ENCODE measurements around the gene MAPT.
A peak's percentile ranks its signal among the peaks of the same experiment; 100 is the strongest.
"Not testable (repeated sequence)": the region's sequence is repeated elsewhere in the genome, so short reads cannot be mapped to it uniquely, and the experiment has no call there.

MAPT gene

DNA sequence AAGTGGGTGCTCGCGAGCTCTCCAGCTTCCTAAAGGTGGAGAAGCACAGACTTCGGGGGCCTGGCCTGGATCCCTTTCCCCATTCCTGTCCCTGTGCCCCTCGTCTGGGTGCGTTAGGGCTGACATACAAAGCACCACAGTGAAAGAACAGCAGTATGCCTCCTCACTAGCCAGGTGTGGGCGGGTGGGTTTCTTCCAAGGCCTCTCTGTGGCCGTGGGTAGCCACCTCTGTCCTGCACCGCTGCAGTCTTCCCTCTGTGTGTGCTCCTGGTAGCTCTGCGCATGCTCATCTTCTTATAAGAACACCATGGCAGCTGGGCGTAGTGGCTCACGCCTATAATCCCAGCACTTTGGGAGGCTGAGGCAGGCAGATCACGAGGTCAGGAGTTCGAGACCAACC lies 102.8 kb downstream of the MAPT start:
- DNase-seq: no peak

DNA sequence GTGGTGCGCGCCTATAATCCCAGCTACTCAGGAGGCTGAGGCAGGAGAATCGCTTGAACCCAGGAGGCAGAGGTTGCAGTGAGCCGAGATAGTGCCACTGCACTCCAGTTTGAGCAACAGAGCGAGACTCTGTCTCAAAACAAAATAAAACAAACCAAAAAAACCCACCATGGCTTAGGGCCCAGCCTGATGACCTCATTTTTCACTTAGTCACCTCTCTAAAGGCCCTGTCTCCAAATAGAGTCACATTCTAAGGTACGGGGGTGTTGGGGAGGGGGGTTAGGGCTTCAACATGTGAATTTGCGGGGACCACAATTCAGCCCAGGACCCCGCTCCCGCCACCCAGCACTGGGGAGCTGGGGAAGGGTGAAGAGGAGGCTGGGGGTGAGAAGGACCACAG lies 103.3 kb downstream of the MAPT start:
- no peak for DNase-seq

DNA sequence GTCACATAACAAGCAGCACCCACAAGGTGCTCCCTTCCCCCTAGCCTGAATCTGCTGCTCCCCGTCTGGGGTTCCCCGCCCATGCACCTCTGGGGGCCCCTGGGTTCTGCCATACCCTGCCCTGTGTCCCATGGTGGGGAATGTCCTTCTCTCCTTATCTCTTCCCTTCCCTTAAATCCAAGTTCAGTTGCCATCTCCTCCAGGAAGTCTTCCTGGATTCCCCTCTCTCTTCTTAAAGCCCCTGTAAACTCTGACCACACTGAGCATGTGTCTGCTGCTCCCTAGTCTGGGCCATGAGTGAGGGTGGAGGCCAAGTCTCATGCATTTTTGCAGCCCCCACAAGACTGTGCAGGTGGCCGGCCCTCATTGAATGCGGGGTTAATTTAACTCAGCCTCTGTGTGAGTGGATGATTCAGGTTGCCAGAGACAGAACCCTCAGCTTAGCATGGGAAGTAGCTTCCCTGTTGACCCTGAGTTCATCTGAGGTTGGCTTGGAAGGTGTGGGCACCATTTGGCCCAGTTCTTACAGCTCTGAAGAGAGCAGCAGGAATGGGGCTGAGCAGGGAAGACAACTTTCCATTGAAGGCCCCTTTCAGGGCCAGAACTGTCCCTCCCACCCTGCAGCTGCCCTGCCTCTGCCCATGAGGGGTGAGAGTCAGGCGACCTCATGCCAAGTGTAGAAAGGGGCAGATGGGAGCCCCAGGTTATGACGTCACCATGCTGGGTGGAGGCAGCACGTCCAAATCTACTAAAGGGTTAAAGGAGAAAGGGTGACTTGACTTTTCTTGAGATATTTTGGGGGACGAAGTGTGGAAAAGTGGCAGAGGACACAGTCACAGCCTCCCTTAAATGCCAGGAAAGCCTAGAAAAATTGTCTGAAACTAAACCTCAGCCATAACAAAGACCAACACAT lies 104.9 kb downstream of the MAPT start, which contains the start of gene STH:
Gene STH, plus strand, starts transcription at position 264 of the 913 bp plus-strand sequence. Its CDS starts 30 bp downstream, at position 294.
- no peak for DNase-seq

DNA sequence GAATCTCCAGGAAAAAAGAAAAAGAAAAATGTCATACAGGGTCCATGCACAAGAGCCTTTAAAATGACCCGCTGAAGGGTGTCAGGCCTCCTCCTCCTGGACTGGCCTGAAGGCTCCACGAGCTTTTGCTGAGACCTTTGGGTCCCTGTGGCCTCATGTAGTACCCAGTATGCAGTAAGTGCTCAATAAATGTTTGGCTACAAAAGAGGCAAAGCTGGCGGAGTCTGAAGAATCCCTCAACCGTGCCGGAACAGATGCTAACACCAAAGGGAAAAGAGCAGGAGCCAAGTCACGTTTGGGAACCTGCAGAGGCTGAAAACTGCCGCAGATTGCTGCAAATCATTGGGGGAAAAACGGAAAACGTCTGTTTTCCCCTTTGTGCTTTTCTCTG lies 105.5 kb downstream of the MAPT start:
- DNase-seq: no peak

DNA sequence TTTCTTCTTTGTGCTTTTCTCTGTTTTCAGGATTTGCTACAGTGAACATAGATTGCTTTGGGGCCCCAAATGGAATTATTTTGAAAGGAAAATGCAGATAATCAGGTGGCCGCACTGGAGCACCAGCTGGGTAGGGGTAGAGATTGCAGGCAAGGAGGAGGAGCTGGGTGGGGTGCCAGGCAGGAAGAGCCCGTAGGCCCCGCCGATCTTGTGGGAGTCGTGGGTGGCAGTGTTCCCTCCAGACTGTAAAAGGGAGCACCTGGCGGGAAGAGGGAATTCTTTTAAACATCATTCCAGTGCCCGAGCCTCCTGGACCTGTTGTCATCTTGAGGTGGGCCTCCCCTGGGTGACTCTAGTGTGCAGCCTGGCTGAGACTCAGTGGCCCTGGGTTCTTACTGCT lies 105.9 kb downstream of the MAPT start:
- DNase-seq: no peak

DNA sequence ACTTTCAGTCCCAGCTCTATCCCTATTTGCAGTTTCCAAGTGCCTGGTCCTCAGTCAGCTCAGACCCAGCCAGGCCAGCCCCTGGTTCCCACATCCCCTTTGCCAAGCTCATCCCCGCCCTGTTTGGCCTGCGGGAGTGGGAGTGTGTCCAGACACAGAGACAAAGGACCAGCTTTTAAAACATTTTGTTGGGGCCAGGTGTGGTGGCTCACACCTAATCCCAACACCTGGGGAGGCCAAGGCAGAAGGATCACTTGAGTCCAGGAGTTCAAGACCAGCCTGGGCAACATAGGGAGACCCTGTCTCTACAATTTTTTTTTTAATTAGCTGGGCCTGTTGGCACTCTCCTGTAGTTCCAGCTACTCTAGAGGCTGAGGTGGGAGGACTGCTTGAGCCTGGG lies 106.4 kb downstream of the MAPT start:
- no peak for DNase-seq

DNA sequence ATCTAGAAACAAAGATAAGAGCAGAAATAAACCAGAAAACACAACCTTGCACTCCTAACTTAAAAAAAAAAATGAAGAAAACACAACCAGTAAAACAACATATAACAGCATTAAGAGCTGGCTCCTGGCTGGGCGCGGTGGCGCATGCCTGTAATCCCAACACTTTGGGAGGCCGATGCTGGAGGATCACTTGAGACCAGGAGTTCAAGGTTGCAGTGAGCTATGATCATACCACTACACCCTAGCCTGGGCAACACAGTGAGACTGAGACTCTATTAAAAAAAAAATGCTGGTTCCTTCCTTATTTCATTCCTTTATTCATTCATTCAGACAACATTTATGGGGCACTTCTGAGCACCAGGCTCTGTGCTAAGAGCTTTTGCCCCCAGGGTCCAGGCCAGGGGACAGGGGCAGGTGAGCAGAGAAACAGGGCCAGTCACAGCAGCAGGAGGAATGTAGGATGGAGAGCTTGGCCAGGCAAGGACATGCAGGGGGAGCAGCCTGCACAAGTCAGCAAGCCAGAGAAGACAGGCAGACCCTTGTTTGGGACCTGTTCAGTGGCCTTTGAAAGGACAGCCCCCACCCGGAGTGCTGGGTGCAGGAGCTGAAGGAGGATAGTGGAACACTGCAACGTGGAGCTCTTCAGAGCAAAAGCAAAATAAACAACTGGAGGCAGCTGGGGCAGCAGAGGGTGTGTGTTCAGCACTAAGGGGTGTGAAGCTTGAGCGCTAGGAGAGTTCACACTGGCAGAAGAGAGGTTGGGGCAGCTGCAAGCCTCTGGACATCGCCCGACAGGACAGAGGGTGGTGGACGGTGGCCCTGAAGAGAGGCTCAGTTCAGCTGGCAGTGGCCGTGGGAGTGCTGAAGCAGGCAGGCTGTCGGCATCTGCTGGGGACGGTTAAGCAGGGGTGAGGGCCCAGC lies 107.3 kb downstream of the MAPT start:
- no peak for DNase-seq

DNA sequence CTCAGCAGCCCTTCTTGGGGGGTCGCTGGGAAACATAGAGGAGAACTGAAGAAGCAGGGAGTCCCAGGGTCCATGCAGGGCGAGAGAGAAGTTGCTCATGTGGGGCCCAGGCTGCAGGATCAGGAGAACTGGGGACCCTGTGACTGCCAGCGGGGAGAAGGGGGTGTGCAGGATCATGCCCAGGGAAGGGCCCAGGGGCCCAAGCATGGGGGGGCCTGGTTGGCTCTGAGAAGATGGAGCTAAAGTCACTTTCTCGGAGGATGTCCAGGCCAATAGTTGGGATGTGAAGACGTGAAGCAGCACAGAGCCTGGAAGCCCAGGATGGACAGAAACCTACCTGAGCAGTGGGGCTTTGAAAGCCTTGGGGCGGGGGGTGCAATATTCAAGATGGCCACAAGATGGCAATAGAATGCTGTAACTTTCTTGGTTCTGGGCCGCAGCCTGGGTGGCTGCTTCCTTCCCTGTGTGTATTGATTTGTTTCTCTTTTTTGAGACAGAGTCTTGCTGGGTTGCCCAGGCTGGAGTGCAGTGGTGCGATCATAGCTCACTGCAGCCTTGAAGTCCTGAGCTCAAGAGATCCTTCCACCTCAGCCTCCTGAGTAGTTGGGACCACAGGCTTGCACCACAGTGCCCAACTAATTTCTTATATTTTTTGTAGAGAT lies 108.1 kb downstream of the MAPT start:
- DNase-seq: peak; percentile 57

DNA sequence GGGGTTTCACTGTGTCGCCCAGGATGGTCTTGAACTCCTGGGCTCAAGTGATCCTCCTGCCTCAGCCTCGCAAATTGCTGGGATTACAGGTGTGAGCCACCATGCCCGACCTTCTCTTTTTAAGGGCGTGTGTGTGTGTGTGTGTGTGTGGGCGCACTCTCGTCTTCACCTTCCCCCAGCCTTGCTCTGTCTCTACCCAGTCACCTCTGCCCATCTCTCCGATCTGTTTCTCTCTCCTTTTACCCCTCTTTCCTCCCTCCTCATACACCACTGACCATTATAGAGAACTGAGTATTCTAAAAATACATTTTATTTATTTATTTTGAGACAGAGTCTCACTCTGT lies 108.6 kb downstream of the MAPT start:
- no peak for DNase-seq

DNA sequence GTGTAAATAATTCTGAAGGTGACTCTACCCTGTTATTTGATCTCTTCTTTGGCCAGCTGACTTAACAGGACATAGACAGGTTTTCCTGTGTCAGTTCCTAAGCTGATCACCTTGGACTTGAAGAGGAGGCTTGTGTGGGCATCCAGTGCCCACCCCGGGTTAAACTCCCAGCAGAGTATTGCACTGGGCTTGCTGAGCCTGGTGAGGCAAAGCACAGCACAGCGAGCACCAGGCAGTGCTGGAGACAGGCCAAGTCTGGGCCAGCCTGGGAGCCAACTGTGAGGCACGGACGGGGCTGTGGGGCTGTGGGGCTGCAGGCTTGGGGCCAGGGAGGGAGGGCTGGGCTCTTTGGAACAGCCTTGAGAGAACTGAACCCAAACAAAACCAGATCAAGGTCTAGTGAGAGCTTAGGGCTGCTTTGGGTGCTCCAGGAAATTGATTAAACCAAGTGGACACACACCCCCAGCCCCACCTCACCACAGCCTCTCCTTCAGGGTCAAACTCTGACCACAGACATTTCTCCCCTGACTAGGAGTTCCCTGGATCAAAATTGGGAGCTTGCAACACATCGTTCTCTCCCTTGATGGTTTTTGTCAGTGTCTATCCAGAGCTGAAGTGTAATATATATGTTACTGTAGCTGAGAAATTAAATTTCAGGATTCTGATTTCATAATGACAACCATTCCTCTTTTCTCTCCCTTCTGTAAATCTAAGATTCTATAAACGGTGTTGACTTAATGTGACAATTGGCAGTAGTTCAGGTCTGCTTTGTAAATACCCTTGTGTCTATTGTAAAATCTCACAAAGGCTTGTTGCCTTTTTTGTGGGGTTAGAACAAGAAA lies 109.8 kb downstream of the MAPT start:
- DNase-seq: no peak

DNA sequence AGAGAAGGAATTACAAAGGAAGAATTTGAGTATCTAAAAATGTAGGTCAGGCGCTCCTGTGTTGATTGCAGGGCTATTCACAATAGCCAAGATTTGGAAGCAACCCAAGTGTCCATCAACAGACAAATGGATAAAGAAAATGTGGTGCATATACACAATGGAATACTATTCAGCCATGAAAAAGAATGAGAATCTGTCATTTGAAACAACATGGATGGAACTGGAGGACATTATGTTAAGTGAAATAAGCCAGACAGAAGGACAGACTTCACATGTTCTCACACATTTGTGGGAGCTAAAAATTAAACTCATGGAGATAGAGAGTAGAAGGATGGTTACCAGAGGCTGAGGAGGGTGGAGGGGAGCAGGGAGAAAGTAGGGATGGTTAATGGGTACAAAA lies 111.7 kb downstream of the MAPT start:
- DNase-seq: not testable (repeated sequence)

DNA sequence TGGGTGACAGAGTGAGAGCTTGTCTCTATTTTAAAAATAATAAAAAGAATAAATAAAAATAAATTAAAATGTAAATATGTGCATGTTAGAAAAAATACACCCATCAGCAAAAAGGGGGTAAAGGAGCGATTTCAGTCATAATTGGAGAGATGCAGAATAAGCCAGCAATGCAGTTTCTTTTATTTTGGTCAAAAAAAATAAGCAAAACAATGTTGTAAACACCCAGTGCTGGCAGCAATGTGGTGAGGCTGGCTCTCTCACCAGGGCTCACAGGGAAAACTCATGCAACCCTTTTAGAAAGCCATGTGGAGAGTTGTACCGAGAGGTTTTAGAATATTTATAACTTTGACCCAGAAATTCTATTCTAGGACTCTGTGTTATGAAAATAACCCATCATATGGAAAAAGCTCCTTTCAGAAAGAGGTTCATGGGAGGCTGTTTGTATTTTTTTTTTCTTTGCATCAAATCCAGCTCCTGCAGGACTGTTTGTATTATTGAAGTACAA lies 113.2 kb downstream of the MAPT start:
- no peak for DNase-seq

DNA sequence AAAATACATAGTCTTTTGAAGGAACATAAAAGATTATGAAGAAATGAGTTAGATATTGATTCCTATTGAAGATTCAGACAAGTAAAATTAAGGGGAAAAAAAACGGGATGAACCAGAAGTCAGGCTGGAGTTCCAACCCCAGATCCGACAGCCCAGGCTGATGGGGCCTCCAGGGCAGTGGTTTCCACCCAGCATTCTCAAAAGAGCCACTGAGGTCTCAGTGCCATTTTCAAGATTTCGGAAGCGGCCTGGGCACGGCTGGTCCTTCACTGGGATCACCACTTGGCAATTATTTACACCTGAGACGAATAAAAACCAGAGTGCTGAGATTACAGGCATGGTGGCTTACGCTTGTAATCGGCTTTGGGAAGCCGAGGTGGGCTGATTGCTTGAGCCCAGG lies 114.2 kb downstream of the MAPT start:
- no peak for DNase-seq

DNA sequence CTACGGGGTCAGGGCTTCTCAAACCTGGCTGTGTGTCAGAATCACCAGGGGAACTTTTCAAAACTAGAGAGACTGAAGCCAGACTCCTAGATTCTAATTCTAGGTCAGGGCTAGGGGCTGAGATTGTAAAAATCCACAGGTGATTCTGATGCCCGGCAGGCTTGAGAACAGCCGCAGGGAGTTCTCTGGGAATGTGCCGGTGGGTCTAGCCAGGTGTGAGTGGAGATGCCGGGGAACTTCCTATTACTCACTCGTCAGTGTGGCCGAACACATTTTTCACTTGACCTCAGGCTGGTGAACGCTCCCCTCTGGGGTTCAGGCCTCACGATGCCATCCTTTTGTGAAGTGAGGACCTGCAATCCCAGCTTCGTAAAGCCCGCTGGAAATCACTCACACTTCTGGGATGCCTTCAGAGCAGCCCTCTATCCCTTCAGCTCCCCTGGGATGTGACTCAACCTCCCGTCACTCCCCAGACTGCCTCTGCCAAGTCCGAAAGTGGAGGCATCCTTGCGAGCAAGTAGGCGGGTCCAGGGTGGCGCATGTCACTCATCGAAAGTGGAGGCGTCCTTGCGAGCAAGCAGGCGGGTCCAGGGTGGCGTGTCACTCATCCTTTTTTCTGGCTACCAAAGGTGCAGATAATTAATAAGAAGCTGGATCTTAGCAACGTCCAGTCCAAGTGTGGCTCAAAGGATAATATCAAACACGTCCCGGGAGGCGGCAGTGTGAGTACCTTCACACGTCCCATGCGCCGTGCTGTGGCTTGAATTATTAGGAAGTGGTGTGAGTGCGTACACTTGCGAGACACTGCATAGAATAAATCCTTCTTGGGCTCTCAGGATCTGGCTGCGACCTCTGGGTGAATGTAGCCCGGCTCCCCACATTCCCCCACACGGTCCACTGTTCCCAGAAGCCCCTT lies 115.6 kb downstream of the MAPT start:
- no peak for DNase-seq

DNA sequence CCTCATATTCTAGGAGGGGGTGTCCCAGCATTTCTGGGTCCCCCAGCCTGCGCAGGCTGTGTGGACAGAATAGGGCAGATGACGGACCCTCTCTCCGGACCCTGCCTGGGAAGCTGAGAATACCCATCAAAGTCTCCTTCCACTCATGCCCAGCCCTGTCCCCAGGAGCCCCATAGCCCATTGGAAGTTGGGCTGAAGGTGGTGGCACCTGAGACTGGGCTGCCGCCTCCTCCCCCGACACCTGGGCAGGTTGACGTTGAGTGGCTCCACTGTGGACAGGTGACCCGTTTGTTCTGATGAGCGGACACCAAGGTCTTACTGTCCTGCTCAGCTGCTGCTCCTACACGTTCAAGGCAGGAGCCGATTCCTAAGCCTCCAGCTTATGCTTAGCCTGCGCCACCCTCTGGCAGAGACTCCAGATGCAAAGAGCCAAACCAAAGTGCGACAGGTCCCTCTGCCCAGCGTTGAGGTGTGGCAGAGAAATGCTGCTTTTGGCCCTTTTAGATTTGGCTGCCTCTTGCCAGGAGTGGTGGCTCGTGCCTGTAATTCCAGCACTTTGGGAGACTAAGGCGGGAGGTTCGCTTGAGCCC lies 116.3 kb downstream of the MAPT start:
- no peak for DNase-seq

DNA sequence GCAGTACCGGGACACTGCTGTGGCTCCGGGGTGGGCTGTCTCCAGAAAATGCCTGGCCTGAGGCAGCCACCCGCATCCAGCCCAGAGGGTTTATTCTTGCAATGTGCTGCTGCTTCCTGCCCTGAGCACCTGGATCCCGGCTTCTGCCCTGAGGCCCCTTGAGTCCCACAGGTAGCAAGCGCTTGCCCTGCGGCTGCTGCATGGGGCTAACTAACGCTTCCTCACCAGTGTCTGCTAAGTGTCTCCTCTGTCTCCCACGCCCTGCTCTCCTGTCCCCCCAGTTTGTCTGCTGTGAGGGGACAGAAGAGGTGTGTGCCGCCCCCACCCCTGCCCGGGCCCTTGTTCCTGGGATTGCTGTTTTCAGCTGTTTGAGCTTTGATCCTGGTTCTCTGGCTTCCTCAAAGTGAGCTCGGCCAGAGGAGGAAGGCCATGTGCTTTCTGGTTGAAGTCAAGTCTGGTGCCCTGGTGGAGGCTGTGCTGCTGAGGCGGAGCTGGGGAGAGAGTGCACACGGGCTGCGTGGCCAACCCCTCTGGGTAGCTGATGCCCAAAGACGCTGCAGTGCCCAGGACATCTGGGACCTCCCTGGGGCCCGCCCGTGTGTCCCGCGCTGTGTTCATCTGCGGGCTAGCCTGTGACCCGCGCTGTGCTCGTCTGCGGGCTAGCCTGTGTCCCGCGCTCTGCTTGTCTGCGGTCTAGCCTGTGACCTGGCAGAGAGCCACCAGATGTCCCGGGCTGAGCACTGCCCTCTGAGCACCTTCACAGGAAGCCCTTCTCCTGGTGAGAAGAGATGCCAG lies 117.6 kb downstream of the MAPT start:
- no peak for DNase-seq

DNA sequence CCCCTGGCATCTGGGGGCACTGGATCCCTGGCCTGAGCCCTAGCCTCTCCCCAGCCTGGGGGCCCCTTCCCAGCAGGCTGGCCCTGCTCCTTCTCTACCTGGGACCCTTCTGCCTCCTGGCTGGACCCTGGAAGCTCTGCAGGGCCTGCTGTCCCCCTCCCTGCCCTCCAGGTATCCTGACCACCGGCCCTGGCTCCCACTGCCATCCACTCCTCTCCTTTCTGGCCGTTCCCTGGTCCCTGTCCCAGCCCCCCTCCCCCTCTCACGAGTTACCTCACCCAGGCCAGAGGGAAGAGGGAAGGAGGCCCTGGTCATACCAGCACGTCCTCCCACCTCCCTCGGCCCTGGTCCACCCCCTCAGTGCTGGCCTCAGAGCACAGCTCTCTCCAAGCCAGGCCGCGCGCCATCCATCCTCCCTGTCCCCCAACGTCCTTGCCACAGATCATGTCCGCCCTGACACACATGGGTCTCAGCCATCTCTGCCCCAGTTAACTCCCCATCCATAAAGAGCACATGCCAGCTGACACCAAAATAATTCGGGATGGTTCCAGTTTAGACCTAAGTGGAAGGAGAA lies 118.2 kb downstream of the MAPT start:
- no peak for DNase-seq

DNA sequence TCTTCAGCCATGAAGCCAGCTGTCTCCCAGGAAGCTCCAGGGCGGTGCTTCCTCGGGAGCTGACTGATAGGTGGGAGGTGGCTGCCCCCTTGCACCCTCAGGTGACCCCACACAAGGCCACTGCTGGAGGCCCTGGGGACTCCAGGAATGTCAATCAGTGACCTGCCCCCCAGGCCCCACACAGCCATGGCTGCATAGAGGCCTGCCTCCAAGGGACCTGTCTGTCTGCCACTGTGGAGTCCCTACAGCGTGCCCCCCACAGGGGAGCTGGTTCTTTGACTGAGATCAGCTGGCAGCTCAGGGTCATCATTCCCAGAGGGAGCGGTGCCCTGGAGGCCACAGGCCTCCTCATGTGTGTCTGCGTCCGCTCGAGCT lies 118.8 kb downstream of the MAPT start:
- DNase-seq: no peak

DNA sequence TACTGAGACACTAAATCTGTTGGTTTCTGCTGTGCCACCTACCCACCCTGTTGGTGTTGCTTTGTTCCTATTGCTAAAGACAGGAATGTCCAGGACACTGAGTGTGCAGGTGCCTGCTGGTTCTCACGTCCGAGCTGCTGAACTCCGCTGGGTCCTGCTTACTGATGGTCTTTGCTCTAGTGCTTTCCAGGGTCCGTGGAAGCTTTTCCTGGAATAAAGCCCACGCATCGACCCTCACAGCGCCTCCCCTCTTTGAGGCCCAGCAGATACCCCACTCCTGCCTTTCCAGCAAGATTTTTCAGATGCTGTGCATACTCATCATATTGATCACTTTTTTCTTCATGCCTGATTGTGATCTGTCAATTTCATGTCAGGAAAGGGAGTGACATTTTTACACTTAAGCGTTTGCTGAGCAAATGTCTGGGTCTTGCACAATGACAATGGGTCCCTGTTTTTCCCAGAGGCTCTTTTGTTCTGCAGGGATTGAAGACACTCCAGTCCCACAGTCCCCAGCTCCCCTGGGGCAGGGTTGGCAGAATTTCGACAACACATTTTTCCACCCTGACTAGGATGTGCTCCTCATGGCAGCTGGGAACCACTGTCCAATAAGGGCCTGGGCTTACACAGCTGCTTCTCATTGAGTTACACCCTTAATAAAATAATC lies 119.3 kb downstream of the MAPT start:
- no peak for DNase-seq
